ENCODE data around the gene ITPRID2.

ITPRID2 gene

DNA sequence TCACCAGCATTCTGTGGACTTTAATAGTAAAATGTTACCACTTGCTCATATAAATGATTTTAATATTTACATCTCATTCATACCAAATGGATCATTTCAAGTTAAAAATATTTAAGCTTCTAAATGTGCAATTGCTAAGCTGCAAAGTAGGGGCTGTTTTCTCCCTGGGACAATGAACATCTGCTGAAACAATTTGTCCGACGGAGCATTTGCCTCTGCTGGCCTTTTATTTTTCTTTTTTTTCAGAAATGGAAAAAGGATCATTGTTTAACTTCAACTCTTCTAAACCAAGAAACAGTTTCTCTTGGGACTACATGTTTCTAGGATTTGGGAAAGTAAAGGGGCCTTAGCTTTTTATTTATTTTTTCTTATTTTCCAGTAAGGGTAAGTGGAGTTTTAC, 43.8 kb upstream of the ITPRID2 start:
- no peaks in the 10 kb centered on the region for H3K27me3 ChIP-seq (ENCODE audit: control insufficient read depth, insufficient read depth, low read length)
- H3K4me2 ChIP-seq (ENCODE audit: low read length), result no peak overlapping the region
- H3K9me3 ChIP-seq (ENCODE audit: control insufficient read depth, low read length), result no peaks in the 10 kb centered on the region
- H3K36me3 ChIP-seq (ENCODE audit: control insufficient read depth, insufficient read depth, low read length), result no peaks in the 10 kb centered on the region
- no peak overlapping the region for H3K9ac ChIP-seq
- H3K27ac ChIP-seq, result no peak overlapping the region
- H3K4me1 ChIP-seq, result no peaks in the 10 kb centered on the region
- H2AFZ ChIP-seq, result no peak overlapping the region
- TF ChIP-seq, protein P1, sequence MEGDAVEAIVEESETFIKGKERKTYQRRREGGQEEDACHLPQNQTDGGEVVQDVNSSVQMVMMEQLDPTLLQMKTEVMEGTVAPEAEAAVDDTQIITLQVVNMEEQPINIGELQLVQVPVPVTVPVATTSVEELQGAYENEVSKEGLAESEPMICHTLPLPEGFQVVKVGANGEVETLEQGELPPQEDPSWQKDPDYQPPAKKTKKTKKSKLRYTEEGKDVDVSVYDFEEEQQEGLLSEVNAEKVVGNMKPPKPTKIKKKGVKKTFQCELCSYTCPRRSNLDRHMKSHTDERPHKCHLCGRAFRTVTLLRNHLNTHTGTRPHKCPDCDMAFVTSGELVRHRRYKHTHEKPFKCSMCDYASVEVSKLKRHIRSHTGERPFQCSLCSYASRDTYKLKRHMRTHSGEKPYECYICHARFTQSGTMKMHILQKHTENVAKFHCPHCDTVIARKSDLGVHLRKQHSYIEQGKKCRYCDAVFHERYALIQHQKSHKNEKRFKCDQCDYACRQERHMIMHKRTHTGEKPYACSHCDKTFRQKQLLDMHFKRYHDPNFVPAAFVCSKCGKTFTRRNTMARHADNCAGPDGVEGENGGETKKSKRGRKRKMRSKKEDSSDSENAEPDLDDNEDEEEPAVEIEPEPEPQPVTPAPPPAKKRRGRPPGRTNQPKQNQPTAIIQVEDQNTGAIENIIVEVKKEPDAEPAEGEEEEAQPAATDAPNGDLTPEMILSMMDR (IDR thresholded peaks at IDR 0.05), result no peak
- no peak overlapping the region for H3K4me3 ChIP-seq (ENCODE audit: low read depth, low read length)
- H3K79me2 ChIP-seq, result no peaks in the 10 kb centered on the region

DNA sequence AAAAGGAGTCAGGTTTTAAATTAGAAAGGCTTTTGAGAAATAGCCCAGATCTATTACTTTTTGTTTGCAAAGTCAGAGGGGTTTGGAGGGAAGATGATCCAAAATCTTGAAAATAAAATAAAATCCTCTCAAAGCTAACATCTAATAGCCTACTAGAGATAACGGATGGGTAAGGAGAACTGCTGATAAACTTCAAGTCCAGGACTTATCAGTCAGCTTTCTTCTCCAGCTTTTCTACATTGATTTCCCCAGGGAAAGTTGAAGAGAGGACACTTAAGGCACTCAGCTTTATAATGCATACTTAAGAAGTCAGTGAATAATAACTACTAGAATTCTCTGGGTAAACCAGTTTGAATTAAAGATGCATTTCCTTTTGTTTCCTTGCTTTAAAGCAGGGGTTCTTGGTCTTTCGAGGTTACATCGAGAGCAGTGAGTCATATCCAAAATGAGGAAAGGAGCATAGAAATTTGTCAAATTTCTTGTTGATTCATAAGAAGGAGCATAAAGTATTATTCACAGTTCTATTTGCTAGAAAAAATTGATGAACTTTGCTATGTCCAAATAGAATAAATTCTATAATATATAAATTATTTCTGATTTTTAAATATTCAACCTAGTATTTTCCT, 43.2 kb upstream of the ITPRID2 start:
- Histone ChIP-seq H2AFZ (no peak overlapping the region), H3K4me3 (ENCODE audit: low read depth, low read length) (no peak overlapping the region), H3K9ac (no peak overlapping the region), H3K27ac (no peak overlapping the region), H3K79me2 (no peaks in the 10 kb centered on the region), H3K27me3 (ENCODE audit: control insufficient read depth, insufficient read depth, low read length) (no peaks in the 10 kb centered on the region), H3K4me1 (no peaks in the 10 kb centered on the region), H3K4me2 (ENCODE audit: low read length) (no peak overlapping the region), H3K9me3 (ENCODE audit: control insufficient read depth, low read length) (no peaks in the 10 kb centered on the region), H3K36me3 (ENCODE audit: control insufficient read depth, insufficient read depth, low read length) (no peaks in the 10 kb centered on the region)
- TF ChIP-seq, protein P1 (IDR thresholded peaks at IDR 0.05), result no peak

DNA sequence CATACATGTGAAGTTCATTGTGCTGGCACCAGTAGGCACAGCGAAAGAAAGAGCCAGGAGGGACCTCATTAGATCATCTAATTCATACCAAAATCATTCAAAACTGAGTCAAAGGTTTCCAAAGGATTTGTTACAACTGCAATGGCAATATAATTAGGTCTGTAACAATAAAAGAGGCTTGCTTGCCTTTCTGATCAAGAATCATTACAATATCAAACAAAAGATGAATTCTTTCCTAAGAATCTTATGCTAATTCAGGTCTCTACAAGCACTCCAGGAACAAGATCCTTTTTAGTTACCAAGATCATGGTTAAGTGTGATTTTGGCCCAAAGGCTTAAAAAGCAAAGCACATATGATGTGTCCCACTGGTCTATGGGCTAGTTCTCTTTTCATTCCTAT, 41.9 kb upstream of the ITPRID2 start:
- H2AFZ ChIP-seq, result no peak overlapping the region
- H3K79me2 ChIP-seq, result no peaks in the 10 kb centered on the region
- H3K27me3 ChIP-seq (ENCODE audit: control insufficient read depth, insufficient read depth, low read length), result no peaks in the 10 kb centered on the region
- H3K27ac ChIP-seq, result no peak overlapping the region
- no peaks in the 10 kb centered on the region for H3K9me3 ChIP-seq (ENCODE audit: control insufficient read depth, low read length)
- no peak overlapping the region for H3K9ac ChIP-seq
- no peak overlapping the region for H3K4me2 ChIP-seq (ENCODE audit: low read length)
- TF ChIP-seq, protein P1 (IDR thresholded peaks at IDR 0.05), result no peak
- no peak overlapping the region for H3K4me3 ChIP-seq (ENCODE audit: low read depth, low read length)
- no peaks in the 10 kb centered on the region for H3K4me1 ChIP-seq
- no peaks in the 10 kb centered on the region for H3K36me3 ChIP-seq (ENCODE audit: control insufficient read depth, insufficient read depth, low read length)

DNA sequence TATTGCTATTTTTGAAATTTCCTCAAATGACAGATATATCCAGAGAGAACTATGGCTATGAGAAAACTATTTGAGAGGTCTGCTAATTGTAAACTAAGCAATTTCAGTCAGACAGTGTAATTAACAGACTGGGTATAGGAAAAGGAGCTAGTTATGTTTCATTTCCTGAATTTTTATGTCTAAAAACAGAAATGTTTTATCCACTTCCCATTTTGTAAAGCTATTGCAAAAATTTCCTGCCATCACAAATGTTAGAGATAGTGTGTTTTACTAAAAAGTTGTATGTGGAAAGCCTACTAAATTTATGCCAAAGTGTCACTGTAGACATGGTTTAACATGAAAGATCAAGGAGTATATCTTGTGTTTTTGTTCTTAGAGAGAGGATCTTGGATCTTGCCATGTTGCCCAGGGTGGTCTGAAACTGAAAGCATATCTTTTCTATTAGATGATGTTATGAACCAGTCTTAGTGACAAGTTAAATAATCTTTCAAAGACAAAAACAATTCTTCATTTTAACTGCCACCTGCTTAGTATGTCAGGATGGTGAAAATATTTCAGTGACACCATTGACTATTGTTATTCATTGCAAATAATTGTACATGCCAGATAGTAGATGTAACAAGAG, 40.5 kb upstream of the ITPRID2 start:
- Histone ChIP-seq H3K27me3 (ENCODE audit: control insufficient read depth, insufficient read depth, low read length) (no peaks in the 10 kb centered on the region), H3K27ac (no peak overlapping the region), H3K9ac (no peak overlapping the region), H3K36me3 (ENCODE audit: control insufficient read depth, insufficient read depth, low read length) (no peaks in the 10 kb centered on the region), H3K4me3 (ENCODE audit: low read depth, low read length) (no peak overlapping the region), H3K9me3 (ENCODE audit: control insufficient read depth, low read length) (no peaks in the 10 kb centered on the region), H2AFZ (no peak overlapping the region), H3K4me2 (ENCODE audit: low read length) (no peak overlapping the region), H3K4me1 (no peaks in the 10 kb centered on the region), H3K79me2 (no peaks in the 10 kb centered on the region)
- TF ChIP-seq, protein P1 (IDR thresholded peaks at IDR 0.05), result no peak

DNA sequence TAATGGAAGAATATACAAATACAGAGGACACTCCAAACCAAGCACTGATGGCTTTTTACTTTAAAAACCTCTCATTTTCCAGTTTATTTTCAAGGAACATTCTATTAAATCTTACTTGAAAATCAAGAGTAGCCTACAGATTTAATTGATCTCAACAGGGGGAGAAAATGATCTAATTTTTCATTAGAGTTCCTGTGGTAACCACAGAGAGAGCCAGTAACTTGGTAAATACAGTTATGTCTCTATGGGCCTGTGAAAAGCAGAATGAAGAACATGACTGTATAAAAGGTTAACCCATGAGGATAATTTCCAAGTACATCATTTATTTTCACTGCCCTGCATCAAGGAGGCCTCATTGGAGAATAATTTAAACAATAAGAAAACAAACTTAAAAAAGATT, 39.8 kb upstream of the ITPRID2 start:
- H3K27ac ChIP-seq, result no peak overlapping the region
- H3K9ac ChIP-seq, result no peak overlapping the region
- TF ChIP-seq, protein P1 (IDR thresholded peaks at IDR 0.05), result no peak
- H2AFZ ChIP-seq, result no peak overlapping the region
- no peaks in the 10 kb centered on the region for H3K27me3 ChIP-seq (ENCODE audit: control insufficient read depth, insufficient read depth, low read length)
- no peaks in the 10 kb centered on the region for H3K79me2 ChIP-seq
- H3K4me2 ChIP-seq (ENCODE audit: low read length), result no peak overlapping the region
- H3K36me3 ChIP-seq (ENCODE audit: control insufficient read depth, insufficient read depth, low read length), result no peaks in the 10 kb centered on the region
- no peaks in the 10 kb centered on the region for H3K9me3 ChIP-seq (ENCODE audit: control insufficient read depth, low read length)
- H3K4me3 ChIP-seq (ENCODE audit: low read depth, low read length), result no peak overlapping the region
- no peaks in the 10 kb centered on the region for H3K4me1 ChIP-seq
